Caco-2 (cell line): ENCODE measurements around the gene CPA5. TPM values are rescaled to one million over a fixed set of nuclear protein-coding genes. Genes with fewer than 3 reads are reported as not detected.

ENCODE experiments used
- BruUV-seq: library from RNA; stranded (reverse); fragments of 400-500 nt; replicated peaks from 2 replicates; lab custom pipeline; 2021; lab: Mats Ljungman, UMichigan
- CTCF ChIA-PET: fragments of 300-600 bp; sonication (Branson Sonifier 250); formaldehyde crosslinking; loops from one replicate; lab custom pipeline; 2022; ENCODE audit warnings: antibody characterized with exemption; lab: Charles Lee
- POLR2A ChIA-PET: fragments of 300-600 bp; sonication (Branson Sonifier 250); formaldehyde crosslinking; loops from one replicate; lab custom pipeline; 2022; ENCODE audit warnings: antibody characterized with exemption; lab: Charles Lee
- DNase-seq, 2 experiments: peaks; one replicate each; pipeline versions ENCODE4 v3.0.0 to v3.0.0-alpha.2; 2020 to 2022
- H3K27me3 ChIP-seq: replicated peaks from 2 replicates; pipeline ENCODE4 v1.6.0; 2011; ENCODE audit warnings: low read length; ENCODE audit not compliant: control insufficient read depth, insufficient read depth
- H3K36me3 ChIP-seq: 2 replicates; pipeline ENCODE4 v1.5.1; 2011; ENCODE audit warnings: low read length; ENCODE audit not compliant: control insufficient read depth, insufficient read depth
- H3K4me1 ChIP-seq: fragments of 250-450 bp; sonication (Bioruptor Pico); 2 replicates; pipeline ENCODE4 v1.5.1; 2020; ENCODE audit warnings: mild to moderate bottlenecking
- H3K4me3 ChIP-seq: 2 replicates; pipeline ENCODE4 v1.5.1; 2011; ENCODE audit warnings: low read depth, mild to moderate bottlenecking, control low read depth, low read length
- H3K9me3 ChIP-seq: fragments of 250-450 bp; sonication (Bioruptor Pico); 2 replicates; pipeline ENCODE4 v1.5.1; 2020; ENCODE audit warnings: mild to moderate bottlenecking, moderate library complexity
- H3K27ac Mint-ChIP-seq: one replicate; pipeline ENCODE4 v1.8.0; 2022; ENCODE audit warnings: mixed read lengths; ENCODE audit not compliant: unreplicated experiment
- H3K27me3 Mint-ChIP-seq: one replicate; pipeline ENCODE4 v1.8.0; 2022; ENCODE audit warnings: mixed read lengths; ENCODE audit not compliant: insufficient read depth, unreplicated experiment
- H3K36me3 Mint-ChIP-seq: one replicate; pipeline ENCODE4 v1.8.0; 2022; ENCODE audit warnings: mild to moderate bottlenecking, mixed read lengths; ENCODE audit not compliant: insufficient read depth, unreplicated experiment
- H3K4me1 Mint-ChIP-seq: one replicate; pipeline ENCODE4 v1.8.0; 2022; ENCODE audit warnings: low read depth, mixed read lengths; ENCODE audit not compliant: unreplicated experiment
- H3K4me3 Mint-ChIP-seq: one replicate; pipeline ENCODE4 v1.8.0; 2022; ENCODE audit warnings: mild to moderate bottlenecking, moderate library complexity, mixed read lengths; ENCODE audit not compliant: unreplicated experiment
- H3K9me3 Mint-ChIP-seq: one replicate; pipeline ENCODE4 v1.8.0; 2022; ENCODE audit warnings: mixed read lengths; ENCODE audit not compliant: unreplicated experiment
- CTCF ChIP-seq, 2 experiments: fragments of 200-600 bp in 1 of 2; IDR thresholded peaks; 1 replicate in 1 of 2; 2 replicates in 1 of 2; pipeline versions ENCODE4 v1.5.1 to v1.8.0; 2011 to 2022; ENCODE audit warnings: antibody characterized with exemption in 1 of 2, control low read depth in 1 of 2, inconsistent platforms in 1 of 2, low read depth in 1 of 2, low read length in 1 of 2, mild to moderate bottlenecking in 1 of 2, moderate library complexity in 1 of 2; ENCODE audit not compliant: insufficient read depth in 1 of 2, severe bottlenecking in 1 of 2, unreplicated experiment in 1 of 2
- intact Hi-C: fragments of 100-400 bp; cut with micrococcal nuclease; formaldehyde crosslinking; loops from one replicate; pipeline ENCODE4 v1.10.0; 2022; ENCODE audit not compliant: unreplicated experiment
- total RNA-seq: library from RNA; stranded (reverse); gene quantifications from 2 replicates; pipeline ENCODE4 v1.2.3, GENCODE V29; 2022

CPA5 gene
- total RNA-seq, 1 experiment from 2014 or later = not detected

- CTCF ChIA-PET = no interaction called here
- H3K4me3 ChIP-seq = no peak overlapping the region
- Mint-ChIP-seq H3K36me3 (peaks cover 5% of the 10 kb centered on the region), H3K4me1 (peaks cover 28% of the 10 kb centered on the region), H3K9me3 (no peaks in the 10 kb centered on the region), H3K4me3 (no peak overlapping the region), H3K27me3 (no peaks in the 10 kb centered on the region), H3K27ac (peak overlapping the region; percentile 20)
- H3K9me3 ChIP-seq = no peaks in the 10 kb centered on the region
- no TSS peak for BruUV-seq
- POLR2A ChIA-PET = no interaction called here
- no peak for DNase-seq
- H3K36me3 ChIP-seq = no peaks in the 10 kb centered on the region
- H3K27me3 ChIP-seq = no peaks in the 10 kb centered on the region
- no peak for TF ChIP-seq CTCF (IDR thresholded peaks at IDR 0.05; ENCODE audit: insufficient read depth in 1 of 2, low read depth in 1 of 2, low read length in 1 of 2, severe bottlenecking in 1 of 2, unreplicated experiment in 1 of 2)
- H3K4me1 ChIP-seq = peaks cover 42% of the 10 kb centered on the region
- intact Hi-C loops = no loop called here
Observed at GRCh38 chr7:130351791-130352090, 7.1 kb downstream of the CPA5 start.

DNA sequence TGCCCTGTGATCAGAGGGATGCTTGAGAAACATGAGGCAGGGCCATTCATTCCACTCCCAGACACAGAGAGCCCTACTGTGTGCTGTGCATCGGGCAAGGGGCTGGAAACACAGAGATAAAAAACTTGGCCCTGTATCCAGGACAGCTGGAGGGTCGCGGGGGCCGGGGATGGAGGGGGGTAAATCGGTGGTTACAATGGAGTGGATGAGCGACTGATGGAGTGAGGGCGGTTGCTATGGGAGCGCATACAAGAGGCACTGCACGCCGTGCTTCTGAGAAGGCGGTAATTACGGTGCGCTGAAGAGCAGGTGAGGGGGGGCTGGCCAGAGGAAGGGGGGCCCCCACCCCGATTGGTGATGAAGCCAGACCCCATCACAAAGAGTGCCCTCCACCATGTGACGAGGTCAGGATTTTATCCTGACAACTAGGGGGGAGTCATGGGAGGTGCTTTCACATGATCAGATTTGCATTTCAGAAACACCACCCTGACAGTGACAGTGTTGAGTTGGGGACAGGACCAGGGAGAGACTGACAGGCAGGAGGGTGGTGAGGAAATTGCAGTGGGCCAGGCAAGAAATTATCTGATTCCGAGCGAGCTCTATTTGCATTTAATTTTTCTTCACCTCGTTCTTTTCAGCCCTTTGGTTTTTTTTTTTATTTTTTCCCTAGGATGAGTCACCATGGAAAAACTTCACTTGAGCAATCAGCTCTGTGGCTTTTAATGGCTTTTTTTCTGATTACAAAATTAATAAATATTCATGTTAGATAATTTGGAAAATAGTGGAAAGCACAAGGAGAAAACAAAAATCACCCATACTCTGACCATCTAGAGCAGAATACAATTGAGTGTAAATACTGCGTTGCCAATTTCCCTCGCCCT, 7.8 kb downstream of the CPA5 start:
- Histone ChIP-seq H3K4me1 (peaks cover 49% of the 10 kb centered on the region), H3K4me3 (no peak overlapping the region), H3K9me3 (no peaks in the 10 kb centered on the region), H3K36me3 (no peaks in the 10 kb centered on the region), H3K27me3 (no peaks in the 10 kb centered on the region)
- intact Hi-C loops = no loop called here
- BruUV-seq = no TSS peak
- Mint-ChIP-seq H3K36me3 (peaks cover 5% of the 10 kb centered on the region), H3K9me3 (no peaks in the 10 kb centered on the region), H3K4me3 (no peak overlapping the region), H3K27me3 (no peaks in the 10 kb centered on the region), H3K27ac (peak overlapping the region; percentile 20), H3K4me1 (peaks cover 30% of the 10 kb centered on the region)
- no peak for DNase-seq
- TF ChIP-seq CTCF (IDR thresholded peaks at IDR 0.05; ENCODE audit: insufficient read depth in 1 of 2, low read depth in 1 of 2, low read length in 1 of 2, severe bottlenecking in 1 of 2, unreplicated experiment in 1 of 2) = no peak
- ChIA-PET CTCF (no interaction called here), POLR2A (no interaction called here)

- POLR2A ChIA-PET = no interaction called here
- Mint-ChIP-seq H3K27me3 (no peaks in the 10 kb centered on the region), H3K9me3 (no peaks in the 10 kb centered on the region), H3K27ac (no peak overlapping the region), H3K36me3 (peaks cover 5% of the 10 kb centered on the region), H3K4me3 (no peak overlapping the region), H3K4me1 (peaks cover 30% of the 10 kb centered on the region)
- intact Hi-C loops = no loop called here
- CTCF ChIA-PET = no interaction called here
- Histone ChIP-seq H3K4me1 (peaks cover 51% of the 10 kb centered on the region), H3K27me3 (no peaks in the 10 kb centered on the region), H3K9me3 (no peaks in the 10 kb centered on the region), H3K36me3 (no peaks in the 10 kb centered on the region), H3K4me3 (no peak overlapping the region)
- DNase-seq = peak in 1 of 2 experiments; percentile 33
- no peak for TF ChIP-seq CTCF (IDR thresholded peaks at IDR 0.05; ENCODE audit: insufficient read depth in 1 of 2, low read depth in 1 of 2, low read length in 1 of 2, severe bottlenecking in 1 of 2, unreplicated experiment in 1 of 2)
- BruUV-seq = no TSS peak
Observed at GRCh38 chr7:130353196-130353595, 8.6 kb downstream of the CPA5 start.
